ENCODE results near the gene ZNF778. TPM values are rescaled to one million over a fixed set of nuclear protein-coding genes. Genes with fewer than 3 reads are reported as not detected.

Gene ZNF778
- total and polyA plus RNA-seq, 2 of the 13 experiments (the other 11 are each of a cell fraction or from before 2014, with no cell fraction given), result 3.8 to 7.2 TPM

GRCh38 chr16:89184933-89185794 lies 32.3 kb upstream of the ZNF778 start:
- peaks cover 36% of the 10 kb centered on the region for H3K4me1 ChIP-seq (ENCODE audit: insufficient read depth, low read length)
- no peaks in the 10 kb centered on the region for H3K9me3 ChIP-seq (ENCODE audit: low read length)
- intact Hi-C loops (cut with micrococcal nuclease; ENCODE audit: unreplicated experiment), result loop anchor here (2.0 kb wide), 1 partner anchor 16 kb away; the partner anchor contains the start of gene SLC22A31
- H3K27ac ChIP-seq (ENCODE audit: extremely low read length, insufficient read depth, low read length), result no peak overlapping the region
- H3K4me2 ChIP-seq (ENCODE audit: low read depth, low read length), result no peak overlapping the region
- 14% methylated on average over 17 of the region's 48 CpGs for WGBS (ENCODE audit: low lambda C conversion rate)
- no peak overlapping the region for H3K9ac ChIP-seq (ENCODE audit: insufficient read depth, low read depth, low read length)
- peak; percentile 54 for ATAC-seq
- DNase-seq (ENCODE audit: low spot score), result no peak
- H3K27me3 ChIP-seq (ENCODE audit: control insufficient read depth in 1 of 2, insufficient read depth in 2 of 2, low read length in 2 of 2), result peaks cover 4 to 38% of the 10 kb centered on the region in 2 experiments
- in situ Hi-C loops (cut with HindIII; ENCODE audit: extremely low pct_ligation_motif_present, low pct_unique_long_range_greater_than_20kb), result no loop called here
- no peaks in the 10 kb centered on the region for H3K79me2 ChIP-seq (ENCODE audit: insufficient read depth, low read length)
- no peak overlapping the region for H2AFZ ChIP-seq (ENCODE audit: low read length)
- CTCF ChIA-PET (ENCODE audit: low intra/inter-chr PET ratio, low total read pairs), result interaction anchor here (1.8 kb wide), 1 partner anchor 31 kb away, joined by 6 read pairs; no protein-coding TSS in a partner anchor
- POLR2A ChIA-PET, result interaction anchor here (1.3 to 1.4 kb wide), 2 partner anchors 11 to 14 kb away, joined by 3 to 5 read pairs; partner anchors contain the start of gene CDH15
- FAIRE-seq, result no peak
- no peaks in the 10 kb centered on the region for H3K36me3 ChIP-seq (replicated peaks in 1 of 2; ENCODE audit: control insufficient read depth in 1 of 2, insufficient read depth in 2 of 2, low read length in 2 of 2)
- H3K4me3 ChIP-seq (replicated peaks in 1 of 3; ENCODE audit: insufficient read depth in 1 of 3, low read depth in 2 of 3, low read length in 3 of 3), result no peak overlapping the region
- BruUV-seq (replicated peaks), result no TSS peak
- peaks cover 37% of the 10 kb centered on the region for H4K20me1 ChIP-seq (ENCODE audit: insufficient read depth, low read length)
- TF ChIP-seq, protein P1, sequence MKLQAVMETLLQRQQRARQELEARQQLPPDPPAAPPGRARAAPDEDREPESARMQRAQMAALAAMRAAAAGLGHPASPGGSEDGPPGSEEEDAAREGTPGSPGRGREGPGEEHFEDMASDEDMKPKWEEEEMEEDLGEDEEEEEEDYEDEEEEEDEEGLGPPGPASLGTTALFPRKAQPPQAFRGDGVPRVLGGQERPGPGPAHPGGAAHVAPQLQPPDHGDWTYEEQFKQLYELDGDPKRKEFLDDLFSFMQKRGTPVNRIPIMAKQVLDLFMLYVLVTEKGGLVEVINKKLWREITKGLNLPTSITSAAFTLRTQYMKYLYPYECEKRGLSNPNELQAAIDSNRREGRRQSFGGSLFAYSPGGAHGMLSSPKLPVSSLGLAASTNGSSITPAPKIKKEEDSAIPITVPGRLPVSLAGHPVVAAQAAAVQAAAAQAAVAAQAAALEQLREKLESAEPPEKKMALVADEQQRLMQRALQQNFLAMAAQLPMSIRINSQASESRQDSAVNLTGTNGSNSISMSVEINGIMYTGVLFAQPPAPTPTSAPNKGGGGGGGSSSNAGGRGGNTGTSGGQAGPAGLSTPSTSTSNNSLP (IDR thresholded peaks at IDR 0.05; ENCODE audit: low read depth, low read length), result no peak
- TF ChIP-seq, protein P2, sequence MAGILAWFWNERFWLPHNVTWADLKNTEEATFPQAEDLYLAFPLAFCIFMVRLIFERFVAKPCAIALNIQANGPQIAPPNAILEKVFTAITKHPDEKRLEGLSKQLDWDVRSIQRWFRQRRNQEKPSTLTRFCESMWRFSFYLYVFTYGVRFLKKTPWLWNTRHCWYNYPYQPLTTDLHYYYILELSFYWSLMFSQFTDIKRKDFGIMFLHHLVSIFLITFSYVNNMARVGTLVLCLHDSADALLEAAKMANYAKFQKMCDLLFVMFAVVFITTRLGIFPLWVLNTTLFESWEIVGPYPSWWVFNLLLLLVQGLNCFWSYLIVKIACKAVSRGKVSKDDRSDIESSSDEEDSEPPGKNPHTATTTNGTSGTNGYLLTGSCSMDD (CRISPR knock-in tag; IDR thresholded peaks at IDR 0.05), result no peak
- TF ChIP-seq TARDBP (CRISPR knock-in tag; IDR thresholded peaks at IDR 0.05) (peak; percentile 65), ELF3 (CRISPR knock-in tag; IDR thresholded peaks at IDR 0.05) (no peak), NR2C2 (CRISPR knock-in tag; IDR thresholded peaks at IDR 0.05; ENCODE audit: borderline replicate concordance) (no peak), BRF2 (CRISPR knock-in tag; IDR thresholded peaks at IDR 0.05) (no peak), ZNF205 (CRISPR knock-in tag; IDR thresholded peaks at IDR 0.05) (no peak), MAFG (CRISPR knock-in tag; IDR thresholded peaks at IDR 0.05) (0 out of 2 replicates have a peak, but pooled peaks have one; percentile 3), RFXAP (CRISPR knock-in tag; IDR thresholded peaks at IDR 0.05; ENCODE audit: borderline replicate concordance) (no peak), MTA3 (CRISPR knock-in tag; IDR thresholded peaks at IDR 0.05) (no peak), ZSCAN12 (CRISPR knock-in tag; IDR thresholded peaks at IDR 0.05) (no peak), ZNF501 (CRISPR knock-in tag; IDR thresholded peaks at IDR 0.05) (no peak)
- TF ChIP-seq, protein P3, sequence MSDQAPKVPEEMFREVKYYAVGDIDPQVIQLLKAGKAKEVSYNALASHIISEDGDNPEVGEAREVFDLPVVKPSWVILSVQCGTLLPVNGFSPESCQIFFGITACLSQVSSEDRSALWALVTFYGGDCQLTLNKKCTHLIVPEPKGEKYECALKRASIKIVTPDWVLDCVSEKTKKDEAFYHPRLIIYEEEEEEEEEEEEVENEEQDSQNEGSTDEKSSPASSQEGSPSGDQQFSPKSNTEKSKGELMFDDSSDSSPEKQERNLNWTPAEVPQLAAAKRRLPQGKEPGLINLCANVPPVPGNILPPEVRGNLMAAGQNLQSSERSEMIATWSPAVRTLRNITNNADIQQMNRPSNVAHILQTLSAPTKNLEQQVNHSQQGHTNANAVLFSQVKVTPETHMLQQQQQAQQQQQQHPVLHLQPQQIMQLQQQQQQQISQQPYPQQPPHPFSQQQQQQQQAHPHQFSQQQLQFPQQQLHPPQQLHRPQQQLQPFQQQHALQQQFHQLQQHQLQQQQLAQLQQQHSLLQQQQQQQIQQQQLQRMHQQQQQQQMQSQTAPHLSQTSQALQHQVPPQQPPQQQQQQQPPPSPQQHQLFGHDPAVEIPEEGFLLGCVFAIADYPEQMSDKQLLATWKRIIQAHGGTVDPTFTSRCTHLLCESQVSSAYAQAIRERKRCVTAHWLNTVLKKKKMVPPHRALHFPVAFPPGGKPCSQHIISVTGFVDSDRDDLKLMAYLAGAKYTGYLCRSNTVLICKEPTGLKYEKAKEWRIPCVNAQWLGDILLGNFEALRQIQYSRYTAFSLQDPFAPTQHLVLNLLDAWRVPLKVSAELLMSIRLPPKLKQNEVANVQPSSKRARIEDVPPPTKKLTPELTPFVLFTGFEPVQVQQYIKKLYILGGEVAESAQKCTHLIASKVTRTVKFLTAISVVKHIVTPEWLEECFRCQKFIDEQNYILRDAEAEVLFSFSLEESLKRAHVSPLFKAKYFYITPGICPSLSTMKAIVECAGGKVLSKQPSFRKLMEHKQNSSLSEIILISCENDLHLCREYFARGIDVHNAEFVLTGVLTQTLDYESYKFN (CRISPR knock-in tag; conservative IDR thresholded peaks at IDR 0.05), result no peak
- TF ChIP-seq, protein P4, sequence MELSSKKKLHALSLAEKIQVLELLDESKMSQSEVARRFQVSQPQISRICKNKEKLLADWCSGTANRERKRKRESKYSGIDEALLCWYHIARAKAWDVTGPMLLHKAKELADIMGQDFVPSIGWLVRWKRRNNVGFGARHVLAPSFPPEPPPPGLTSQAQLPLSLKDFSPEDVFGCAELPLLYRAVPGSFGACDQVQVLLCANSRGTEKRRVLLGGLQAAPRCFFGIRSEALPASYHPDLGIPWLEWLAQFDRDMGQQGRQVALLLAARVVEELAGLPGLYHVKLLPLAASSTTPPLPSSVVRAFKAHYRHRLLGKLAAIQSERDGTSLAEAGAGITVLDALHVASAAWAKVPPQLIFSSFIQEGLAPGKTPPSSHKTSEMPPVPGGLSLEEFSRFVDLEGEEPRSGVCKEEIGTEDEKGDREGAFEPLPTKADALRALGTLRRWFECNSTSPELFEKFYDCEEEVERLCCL (CRISPR knock-in tag; IDR thresholded peaks at IDR 0.05; ENCODE audit: borderline replicate concordance), result no peak

Data from HepG2 (cell line).